Transverse colon (tissue), 4 donors: ENCODE data around the gene CREM. TPM values are rescaled to one million over a fixed set of nuclear protein-coding genes. Genes with fewer than 3 reads are reported as not detected.

Experiments used
- DNase-seq: peaks from one replicate; pipeline ENCODE4 v3.0.0-alpha.2; 2019
- H3K27ac ChIP-seq, 4 donors: fragments of 200-600 bp; sonication (generic); 2 replicates each; pipeline ENCODE4 v1.5.1; 2016 to 2018; ENCODE audit warnings: inconsistent platforms in 4 of 4
- H3K27me3 ChIP-seq: fragments of 200-600 bp; sonication (generic); 2 replicates; pipeline ENCODE4 v1.5.1; 2017; ENCODE audit warnings: inconsistent platforms
- H3K36me3 ChIP-seq, 4 donors: fragments of 200-600 bp; sonication (generic); 2 replicates each; pipeline ENCODE4 v1.5.1; 2017 to 2019; ENCODE audit warnings: inconsistent platforms in 4 of 4
- H3K4me1 ChIP-seq, 4 donors: fragments of 200-600 bp; sonication (generic); 2 replicates each; pipeline ENCODE4 v1.5.1; 2017 to 2020; ENCODE audit warnings: inconsistent platforms in 4 of 4
- H3K4me3 ChIP-seq, 4 donors: fragments of 200-600 bp; sonication (generic); 1 replicate in 1 of 4; 2 replicates in 3 of 4; pipeline versions ENCODE4 v1.5.1 to v1.6.1; 2017 to 2019; ENCODE audit warnings: inconsistent platforms in 4 of 4
- H3K9me3 ChIP-seq, 2 donors: fragments of 200-600 bp; sonication (generic); 2 replicates each; pipeline ENCODE4 v1.5.1; 2017 to 2019; ENCODE audit warnings: inconsistent platforms in 2 of 2
- CTCF ChIP-seq, 5 experiments: fragments of 200-600 bp in 3 of 5; fragments of 450-650 bp in 2 of 5; sonication (generic) in 3 of 5; IDR thresholded peaks; 1 replicate in 2 of 5; 2 replicates in 3 of 5; pipeline ENCODE4 v1.5.1; 2016 to 2017; ENCODE audit warnings: antibody characterized with exemption in 5 of 5, inconsistent platforms in 3 of 5, mild to moderate bottlenecking in 2 of 5, moderate library complexity in 1 of 5
- EP300 ChIP-seq: sonication (generic); formaldehyde crosslinking; IDR thresholded peaks from one replicate; pipeline ENCODE4 v1.6.1; 2017; ENCODE audit warnings: antibody characterized with exemption, low read depth
- POLR2A ChIP-seq: fragments of 450-650 bp; IDR thresholded peaks from one replicate; pipeline ENCODE4 v1.6.1; 2016; ENCODE audit warnings: antibody characterized with exemption, mild to moderate bottlenecking, moderate library complexity
- POLR2AphosphoS5 ChIP-seq, 3 donors: sonication (generic); formaldehyde crosslinking; IDR thresholded peaks; one replicate each; pipeline ENCODE4 v1.6.1; 2016; ENCODE audit warnings: antibody characterized with exemption in 3 of 3
- WGBS, 2 donors: methylation state at CpG; one replicate each; pipeline ENCODE4 v1.1.5; 2018; ENCODE audit warnings: low coverage in 1 of 2; 5-methylcytosine and 5-hydroxymethylcytosine counted together
- in situ Hi-C, 4 donors: fragments of 200-750 bp; cut with MboI; loops; one replicate each; pipeline versions ENCODE4 v1.15.0 to v1.15.1; 2017; ENCODE audit warnings: low sequenced_read_pairs in 3 of 4, low pct_ligation_motif_present in 1 of 4, low pct_unique_long_range_greater_than_20kb in 1 of 4
- intact Hi-C: fragments of 100-400 bp; cut with DNase I; formaldehyde crosslinking; loops from one replicate; pipeline ENCODE4 v1.15.1; 2023; ENCODE audit warnings: low total_unique reads
- total RNA-seq, 4 donors: library from RNA; depleted of rRNA; stranded (reverse); fragments of >200 nt; gene quantifications; one replicate each; pipeline ENCODE4 v1.1.0, GENCODE V29; 2016

The CREM gene
- total RNA-seq, 4 donors from 2014 or later, result 2.8 to 99.9 (median 21.1) TPM

GRCh38 chr10:35231646-35232045 lies 105.0 kb downstream of the CREM start:
- 86 to 100% methylated on average over 2 to 4 of the region's 4 CpGs for WGBS, 2 donors
- no peak for DNase-seq
- no peaks in the 10 kb centered on the region for H3K4me1 ChIP-seq
- H3K4me3 ChIP-seq, result no peak overlapping the region
- intact Hi-C loops (no loop called here), in situ Hi-C loops (loop anchor here in 3 of 4 donors (25.0 kb wide), 2 partner anchors 331 to 356 kb away; no protein-coding TSS in a partner anchor)
- H3K36me3 ChIP-seq, result no peaks in the 10 kb centered on the region
- no peak overlapping the region for H3K27ac ChIP-seq
- TF ChIP-seq CTCF (IDR thresholded peaks at IDR 0.05), result no peak
- no peak for TF ChIP-seq POLR2AphosphoS5 (IDR thresholded peaks at IDR 0.05)
- TF ChIP-seq EP300, result no peak
- TF ChIP-seq POLR2A, result no peak
- no peaks in the 10 kb centered on the region for H3K9me3 ChIP-seq
- no peaks in the 10 kb centered on the region for H3K27me3 ChIP-seq

DNA sequence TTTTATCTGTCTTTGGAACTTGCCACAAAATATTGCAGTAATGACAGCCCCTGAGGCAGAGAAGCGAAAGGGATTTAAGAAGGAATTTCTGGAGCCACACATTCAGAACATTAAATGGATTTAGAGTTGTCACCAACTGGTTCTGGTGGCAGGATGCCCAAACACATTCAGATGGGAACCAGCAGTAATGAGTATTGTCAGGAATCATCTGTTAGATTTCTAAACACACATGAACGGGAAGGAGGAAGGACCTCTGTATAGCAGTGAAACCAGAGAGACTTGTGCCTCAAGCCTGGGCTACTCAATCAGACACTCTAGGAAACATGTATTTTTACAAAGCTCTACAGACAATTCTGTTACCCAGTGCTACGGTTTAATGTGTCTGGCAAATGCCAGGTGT lies 105.9 kb downstream of the CREM start:
- 62 to 79% methylated on average over 1 to 3 of the region's 3 CpGs for WGBS, 2 donors
- no peak overlapping the region for H3K4me3 ChIP-seq
- no peaks in the 10 kb centered on the region for H3K9me3 ChIP-seq
- no peaks in the 10 kb centered on the region for H3K36me3 ChIP-seq
- H3K4me1 ChIP-seq, result no peaks in the 10 kb centered on the region
- TF ChIP-seq EP300 (no peak), POLR2AphosphoS5 (IDR thresholded peaks at IDR 0.05) (no peak), CTCF (IDR thresholded peaks at IDR 0.05) (no peak), POLR2A (no peak)
- no peak for DNase-seq
- no peaks in the 10 kb centered on the region for H3K27me3 ChIP-seq
- in situ Hi-C loops, result loop anchor here in 3 of 4 donors (25.0 kb wide), 2 partner anchors 330 to 355 kb away; no protein-coding TSS in a partner anchor
- H3K27ac ChIP-seq, result no peak overlapping the region
- intact Hi-C loops, result no loop called here

- Histone ChIP-seq H3K27me3 (no peaks in the 10 kb centered on the region), H3K4me3 (no peak overlapping the region), H3K27ac (no peak overlapping the region), H3K36me3 (no peaks in the 10 kb centered on the region), H3K4me1 (no peaks in the 10 kb centered on the region), H3K9me3 (no peaks in the 10 kb centered on the region)
- TF ChIP-seq POLR2A (no peak), EP300 (no peak), CTCF (IDR thresholded peaks at IDR 0.05) (no peak), POLR2AphosphoS5 (IDR thresholded peaks at IDR 0.05) (no peak)
- no peak for DNase-seq
- 94 to 100% methylated on average over 2 to 8 of the region's 8 CpGs for WGBS, 2 donors
- intact Hi-C loops, result no loop called here
- in situ Hi-C loops, result loop anchor here in 3 of 4 donors (25.0 kb wide), 2 partner anchors 328 to 353 kb away; no protein-coding TSS in a partner anchor
These were observed 107.4 kb downstream of the CREM start for GRCh38 chr10:35234073-35234472.

- Histone ChIP-seq H3K36me3 (no peaks in the 10 kb centered on the region), H3K27ac (no peak overlapping the region), H3K4me3 (no peak overlapping the region), H3K9me3 (no peaks in the 10 kb centered on the region), H3K27me3 (no peaks in the 10 kb centered on the region), H3K4me1 (no peaks in the 10 kb centered on the region)
- in situ Hi-C loops, result loop anchor here in 3 of 4 donors (25.0 kb wide), 2 partner anchors 326 to 351 kb away; no protein-coding TSS in a partner anchor
- intact Hi-C loops, result no loop called here
- no peak for DNase-seq
- 78 to 82% methylated on average over 3 of the region's 3 CpGs for WGBS, 2 donors
- TF ChIP-seq POLR2AphosphoS5 (IDR thresholded peaks at IDR 0.05), result no peak
- TF ChIP-seq CTCF (IDR thresholded peaks at IDR 0.05), result no peak
- no peak for TF ChIP-seq POLR2A
- TF ChIP-seq EP300, result no peak
These were observed 110.1 kb downstream of the CREM start for GRCh38 chr10:35236739-35237138.
